Islet precursor cell (in vitro differentiated cells): ENCODE measurements around the gene RPL6.

Experiments
- DNase-seq: peaks from one replicate; pipeline ENCODE4 v3.0.0-alpha.2; 2018

RPL6 gene

DNA sequence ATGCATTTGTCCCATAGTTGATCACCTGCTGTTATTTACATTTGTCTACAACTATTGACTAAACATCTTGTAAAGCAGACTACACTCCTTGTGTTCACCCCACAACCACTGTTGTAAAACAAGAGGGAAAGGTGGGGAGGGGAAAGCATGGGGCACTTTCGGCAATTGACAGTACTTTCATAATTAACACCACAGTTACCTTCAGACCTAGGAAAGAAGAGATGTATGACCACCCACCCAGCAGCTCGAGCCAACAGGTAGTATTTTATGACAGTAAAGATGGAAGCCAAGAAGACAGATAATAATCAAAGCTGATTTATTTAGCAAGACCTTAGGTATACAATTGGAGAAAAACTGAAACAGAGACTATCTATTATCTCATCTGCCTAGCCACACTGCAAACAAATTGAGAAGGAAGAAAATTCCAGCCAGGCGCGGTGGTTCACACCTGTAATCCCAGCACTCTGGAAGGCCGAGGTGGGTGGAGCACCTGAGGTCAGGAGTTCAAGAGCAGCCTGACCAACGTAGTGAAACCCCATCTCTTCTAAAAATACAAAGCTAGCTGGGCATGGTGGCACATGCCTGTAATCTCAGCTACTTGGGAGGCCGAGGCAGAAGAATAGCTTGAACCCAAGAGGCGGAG, 38.4 kb downstream of the RPL6 start:
- no peak for DNase-seq

DNA sequence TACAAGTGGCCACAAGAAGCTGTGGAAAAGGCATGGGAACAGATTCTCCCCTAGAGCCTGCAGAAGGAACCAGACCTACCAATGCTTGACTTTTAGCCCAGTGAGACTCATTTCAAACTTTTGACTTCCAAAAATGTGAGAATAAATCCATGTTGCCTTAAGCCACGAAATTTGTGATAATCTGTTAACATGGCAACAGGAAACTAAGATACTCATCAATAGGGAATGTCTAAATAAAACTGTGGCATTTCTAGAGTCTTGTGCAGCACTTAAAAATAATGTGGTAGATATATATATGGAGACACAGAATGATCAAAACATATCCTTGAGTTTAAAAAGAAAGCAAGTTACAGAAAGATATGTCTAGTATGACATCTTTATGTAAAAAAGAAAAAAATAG, 39.2 kb downstream of the RPL6 start:
- no peak for DNase-seq

GRCh38 chr12:112368856-112369255, 40.5 kb downstream of the RPL6 start:
- no peak for DNase-seq

DNA sequence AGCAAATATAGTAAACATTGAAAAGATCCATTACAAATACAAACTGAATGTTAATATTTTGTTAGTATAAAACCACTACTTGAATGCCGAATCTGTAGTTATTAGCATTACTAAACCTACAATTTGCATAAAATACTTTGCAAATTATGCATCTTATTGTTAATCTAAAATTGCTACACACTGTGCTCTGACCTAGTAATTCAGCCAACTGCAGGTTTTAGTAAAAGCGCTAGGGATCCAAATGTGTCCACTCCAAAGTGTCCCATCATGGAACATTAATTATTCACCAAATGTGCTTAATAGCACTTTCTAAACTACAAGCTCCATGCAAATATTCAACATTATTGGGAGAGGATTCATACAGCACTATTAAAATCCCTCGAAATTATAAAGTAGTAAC, 41.4 kb downstream of the RPL6 start:
- DNase-seq = no peak

DNA sequence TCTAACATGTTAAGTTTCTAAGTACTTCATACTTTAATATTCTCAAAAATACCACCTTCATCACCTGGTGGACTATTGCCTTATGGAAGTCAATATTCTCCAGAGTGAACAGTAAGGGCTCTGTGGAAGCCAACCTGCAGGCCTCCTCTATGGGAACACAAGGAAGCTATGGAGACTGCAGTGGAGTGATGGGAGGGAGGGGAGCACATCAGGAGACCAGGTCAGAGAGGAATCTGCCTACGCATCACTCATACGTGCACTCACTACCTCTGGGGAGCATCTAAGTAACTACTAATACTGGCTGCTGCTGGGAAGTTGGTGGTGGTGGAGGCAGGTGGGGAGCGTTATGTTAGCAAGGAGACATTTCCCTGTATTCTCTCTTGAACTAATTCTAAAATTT, 47.1 kb downstream of the RPL6 start:
- DNase-seq = no peak

- no peak for DNase-seq
Observed at GRCh38 chr12:112361271-112361670, 48.1 kb downstream of the RPL6 start.

DNA sequence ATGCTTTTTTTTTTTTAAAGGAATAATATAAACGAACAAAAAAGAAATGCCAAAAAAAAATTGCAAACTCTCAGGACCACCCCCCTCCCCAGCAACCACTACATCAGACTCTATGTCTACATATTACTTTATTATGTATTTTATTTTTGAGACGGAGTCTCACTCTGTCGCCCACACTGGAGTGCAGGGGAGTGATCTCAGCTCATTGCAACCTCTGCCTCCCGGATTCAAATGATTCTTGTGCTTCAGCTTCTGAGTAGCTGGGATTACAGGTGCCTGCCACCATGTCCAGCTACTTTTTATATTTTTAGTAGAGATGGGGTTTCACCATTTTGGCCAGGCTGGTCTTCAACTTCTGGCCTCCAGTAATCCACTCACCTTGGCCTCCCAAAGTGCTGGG, 50.1 kb downstream of the RPL6 start:
- DNase-seq = no peak

DNA sequence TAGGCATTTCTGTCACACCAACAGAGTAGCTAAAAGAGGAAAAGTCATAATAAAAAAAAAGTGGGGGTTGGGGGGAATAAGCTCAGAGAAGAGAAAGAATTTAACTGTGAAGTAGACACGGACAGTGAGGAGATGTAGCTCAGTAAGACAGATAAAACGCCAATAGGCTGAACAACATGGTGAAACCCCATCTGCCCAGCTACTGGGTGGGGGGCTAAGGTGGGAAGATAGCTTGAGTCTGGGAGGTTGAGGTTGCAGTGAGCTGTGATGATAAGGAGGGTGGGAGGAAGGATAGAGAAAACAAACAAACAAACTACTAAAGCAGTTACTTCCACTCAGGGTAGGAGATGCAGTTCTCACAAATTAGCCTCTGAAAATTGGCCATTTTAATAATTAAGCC, 52.2 kb downstream of the RPL6 start:
- no peak for DNase-seq
